VCaP (cell line): ENCODE data around the gene PRDM16.

ENCODE experiments used
- H3K27ac ChIP-seq: fragments of 450-650 bp; 2 replicates; pipeline ENCODE4 v1.5.1; 2017
- TF ChIP-seq, protein P1 (sequence below): fragments of 450-650 bp; conservative IDR thresholded peaks from 2 replicates; pipeline ENCODE4 v1.5.1; 2017; ENCODE audit warnings: mild to moderate bottlenecking, moderate library complexity

PRDM16 gene

DNA sequence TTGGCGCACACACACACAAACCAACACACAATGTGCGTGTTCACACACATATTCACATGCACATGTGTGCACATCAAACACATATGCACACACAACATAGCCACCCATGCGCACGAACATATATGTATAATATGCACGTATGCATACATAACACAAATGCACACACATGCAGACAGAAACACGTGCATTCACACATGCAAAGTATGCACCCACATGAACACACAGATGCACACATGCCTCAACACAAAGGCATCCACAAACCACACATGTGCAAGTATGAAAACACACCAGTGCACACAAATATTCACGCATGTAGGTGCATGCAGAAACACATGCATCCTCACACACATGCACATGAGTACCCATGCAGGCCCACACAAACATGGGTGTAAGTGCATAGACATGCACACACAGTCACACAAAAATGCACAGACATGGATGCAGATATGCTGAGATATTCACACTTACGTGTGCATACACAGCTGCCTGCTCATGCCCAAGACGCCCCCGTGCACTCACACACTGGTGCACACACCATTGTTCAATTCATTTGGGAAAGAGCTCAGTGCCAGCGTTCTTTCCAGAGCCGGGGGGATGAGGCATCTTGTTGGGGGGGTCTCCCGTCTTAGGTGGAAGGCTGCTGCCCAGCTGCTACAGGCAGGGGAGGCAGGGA lies 332.7 kb downstream of the PRDM16 start:
- TF ChIP-seq, protein P1, sequence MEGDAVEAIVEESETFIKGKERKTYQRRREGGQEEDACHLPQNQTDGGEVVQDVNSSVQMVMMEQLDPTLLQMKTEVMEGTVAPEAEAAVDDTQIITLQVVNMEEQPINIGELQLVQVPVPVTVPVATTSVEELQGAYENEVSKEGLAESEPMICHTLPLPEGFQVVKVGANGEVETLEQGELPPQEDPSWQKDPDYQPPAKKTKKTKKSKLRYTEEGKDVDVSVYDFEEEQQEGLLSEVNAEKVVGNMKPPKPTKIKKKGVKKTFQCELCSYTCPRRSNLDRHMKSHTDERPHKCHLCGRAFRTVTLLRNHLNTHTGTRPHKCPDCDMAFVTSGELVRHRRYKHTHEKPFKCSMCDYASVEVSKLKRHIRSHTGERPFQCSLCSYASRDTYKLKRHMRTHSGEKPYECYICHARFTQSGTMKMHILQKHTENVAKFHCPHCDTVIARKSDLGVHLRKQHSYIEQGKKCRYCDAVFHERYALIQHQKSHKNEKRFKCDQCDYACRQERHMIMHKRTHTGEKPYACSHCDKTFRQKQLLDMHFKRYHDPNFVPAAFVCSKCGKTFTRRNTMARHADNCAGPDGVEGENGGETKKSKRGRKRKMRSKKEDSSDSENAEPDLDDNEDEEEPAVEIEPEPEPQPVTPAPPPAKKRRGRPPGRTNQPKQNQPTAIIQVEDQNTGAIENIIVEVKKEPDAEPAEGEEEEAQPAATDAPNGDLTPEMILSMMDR = no peak
- no peak overlapping the region for H3K27ac ChIP-seq

DNA sequence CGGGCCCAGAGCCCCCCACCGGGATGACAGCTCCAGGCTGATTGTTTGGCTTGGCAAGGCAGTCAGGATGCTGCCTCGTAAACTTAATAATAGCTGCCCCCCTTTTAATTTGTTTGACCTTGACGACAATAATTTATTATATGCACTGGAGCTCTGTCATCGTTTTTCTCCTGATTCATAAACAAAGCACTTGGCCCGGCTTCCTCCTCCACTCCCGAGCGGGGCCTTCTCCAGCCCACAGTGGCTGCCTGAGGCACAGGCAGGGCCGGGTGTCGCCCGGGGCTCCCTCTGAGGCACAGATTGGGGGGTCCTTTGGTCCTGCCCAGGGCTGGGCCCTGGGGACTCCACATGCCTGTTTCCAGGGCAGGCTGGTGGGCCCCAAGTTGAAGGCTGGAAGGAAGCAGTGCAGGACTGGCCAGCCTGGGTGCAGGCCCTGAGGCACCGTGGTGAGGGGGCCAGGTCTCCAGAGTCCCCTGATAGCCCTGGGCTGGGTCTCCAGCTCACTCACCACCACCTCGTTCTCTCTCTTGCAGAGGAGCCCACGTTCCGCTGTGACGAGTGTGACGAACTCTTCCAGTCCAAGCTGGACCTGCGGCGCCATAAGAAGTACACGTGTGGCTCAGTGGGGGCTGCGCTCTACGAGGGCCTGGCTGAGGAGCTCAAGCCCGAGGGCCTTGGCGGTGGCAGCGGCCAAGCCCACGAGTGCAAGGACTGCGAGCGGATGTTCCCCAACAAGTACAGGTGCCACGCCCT lies 333.4 kb downstream of the PRDM16 start:
- H3K27ac ChIP-seq = no peak overlapping the region
- TF ChIP-seq, protein P1 = no peak

DNA sequence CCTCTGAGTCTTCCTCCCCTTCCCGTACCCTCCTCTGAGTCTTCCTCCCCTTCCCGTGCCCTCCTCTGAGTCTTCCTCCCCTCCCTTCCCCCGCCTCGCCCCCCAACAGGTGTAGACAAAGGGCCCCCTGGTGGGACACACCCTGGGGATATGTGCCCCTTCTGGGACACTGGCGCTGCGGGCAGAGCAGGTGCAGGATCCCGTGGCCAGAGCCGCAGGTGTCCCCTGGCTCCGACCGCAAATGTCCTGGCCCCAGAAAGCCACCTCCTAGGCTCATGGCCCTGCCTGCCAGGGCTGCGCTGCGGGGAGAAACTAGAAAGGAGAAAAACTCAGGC lies 334.0 kb downstream of the PRDM16 start:
- H3K27ac ChIP-seq = no peak overlapping the region
- TF ChIP-seq, protein P1 = no peak

DNA sequence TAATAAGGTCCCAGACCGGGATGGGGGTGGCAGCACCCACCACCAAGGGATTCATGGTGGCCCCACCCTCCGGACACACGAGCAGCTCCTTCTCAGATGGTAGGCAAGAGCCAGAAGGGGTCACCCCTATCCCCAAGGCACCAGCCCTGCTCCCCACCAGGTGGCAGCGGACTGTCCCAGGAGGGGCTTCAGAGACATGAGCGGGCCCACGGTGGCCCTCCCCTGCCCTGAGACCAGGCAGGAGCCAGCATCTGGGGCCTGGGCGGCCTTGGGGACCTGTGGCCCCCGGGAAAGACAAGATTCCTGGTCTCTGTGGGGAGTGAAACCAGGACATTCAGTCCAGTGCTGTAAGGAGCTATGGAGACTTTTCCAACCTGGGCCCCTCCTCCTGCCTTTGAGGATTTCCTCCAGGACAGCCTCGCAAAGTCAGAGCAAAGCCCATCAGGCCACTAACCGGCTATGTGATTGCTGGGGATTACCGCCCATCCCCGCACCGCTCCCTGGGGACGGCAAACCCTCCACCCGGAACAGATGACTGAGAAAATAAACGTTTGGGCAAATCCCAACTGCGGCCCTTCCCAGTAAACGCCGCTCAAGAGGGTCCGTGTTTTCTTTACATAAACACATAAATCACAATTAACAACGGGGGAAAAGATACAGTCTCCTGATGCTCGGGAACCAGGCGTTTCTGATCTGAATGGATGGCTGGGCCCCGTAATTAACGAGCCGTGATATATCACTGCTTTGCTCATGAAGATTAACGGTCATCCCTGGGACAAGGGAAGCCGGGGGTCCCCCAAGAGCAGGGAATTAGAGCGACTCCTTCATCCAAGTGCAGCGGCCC lies 334.6 kb downstream of the PRDM16 start:
- TF ChIP-seq, protein P1 = peak; percentile 68
- H3K27ac ChIP-seq = no peak overlapping the region

DNA sequence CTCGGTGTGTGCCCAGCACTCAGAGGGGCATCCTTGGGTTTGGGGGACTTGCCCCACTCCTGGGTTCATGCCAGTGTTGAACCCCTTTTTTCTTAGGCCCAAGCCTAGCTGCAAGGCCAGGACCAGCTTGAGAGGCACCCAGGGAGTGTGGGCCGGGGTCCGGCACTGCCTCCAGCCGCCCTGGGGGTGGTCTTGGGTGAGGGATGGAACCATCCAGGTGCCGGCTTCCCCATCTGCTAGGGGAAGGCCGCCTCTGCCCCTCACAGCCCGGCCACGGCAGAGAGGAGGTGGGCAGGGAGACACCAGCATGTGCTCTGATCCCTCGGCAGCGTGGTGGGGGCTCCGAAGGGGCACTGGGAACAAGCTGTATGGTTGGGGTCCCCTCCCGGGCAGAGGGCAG lies 335.3 kb downstream of the PRDM16 start:
- TF ChIP-seq, protein P1 = no peak
- no peak overlapping the region for H3K27ac ChIP-seq

DNA sequence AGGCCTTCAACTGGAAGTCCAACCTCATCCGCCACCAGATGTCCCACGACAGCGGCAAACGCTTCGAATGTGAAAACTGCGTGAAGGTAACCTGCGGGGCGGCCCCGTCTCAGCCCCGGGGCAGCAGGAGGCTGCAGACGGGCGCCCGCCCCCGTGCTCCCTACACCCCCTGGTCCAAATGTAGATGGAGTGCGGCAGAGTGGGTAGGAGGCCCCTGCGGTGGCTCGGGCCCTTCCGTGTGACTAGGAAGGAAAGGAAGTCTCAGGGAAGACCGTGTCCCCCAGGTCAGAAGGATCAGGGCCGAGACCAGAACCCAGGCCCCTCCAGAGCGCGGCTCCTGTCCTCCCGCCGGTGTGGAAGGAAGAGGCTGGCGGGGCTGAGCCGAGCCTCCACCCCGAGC lies 335.8 kb downstream of the PRDM16 start:
- H3K27ac ChIP-seq = no peak overlapping the region

More for the DNA sequence above, 335.8 kb downstream of the PRDM16 start:
- TF ChIP-seq, protein P1 = no peak
